CD14-positive monocyte (primary cell): Measurements from ENCODE around the gene FAM120A. TPM values are rescaled to one million over a fixed set of nuclear protein-coding genes. Genes with fewer than 3 reads are reported as not detected.
A peak's percentile ranks its signal among the peaks of the same experiment; 100 is the strongest.

ENCODE experiments used
- DNase-seq, 3 donors: peaks; one replicate each; pipeline ENCODE4 v3.0.0-alpha.2; 2011 to 2022
- H2AFZ ChIP-seq: 2 replicates; pipeline ENCODE4 v1.6.0; 2012; ENCODE audit warnings: mild to moderate bottlenecking, low read depth, low read length, inconsistent platforms; ENCODE audit not compliant: insufficient read depth, poor library complexity, severe bottlenecking
- H3K27ac ChIP-seq, 2 donors: 1 replicate in 1 of 2; 2 replicates in 1 of 2; pipeline ENCODE4 v1.5.1; 2012 to 2013; ENCODE audit warnings: low read length in 2 of 2, control low read depth in 1 of 2, inconsistent platforms in 1 of 2, low read depth in 1 of 2, mild to moderate bottlenecking in 1 of 2
- H3K27me3 ChIP-seq, 2 donors: one replicate each; pipeline versions ENCODE4 v1.6.0 to v1.6.1; 2011 to 2013; ENCODE audit warnings: low read length in 2 of 2; ENCODE audit not compliant: control insufficient read depth in 2 of 2, insufficient read depth in 2 of 2
- H3K36me3 ChIP-seq, 2 donors: replicated peaks in 1 of 2; 1 replicate in 1 of 2; 2 replicates in 1 of 2; pipeline versions ENCODE4 v1.5.1 to v1.6.1; 2012 to 2013; ENCODE audit warnings: low read length in 2 of 2, control low read depth in 1 of 2, inconsistent platforms in 1 of 2, mild to moderate bottlenecking in 1 of 2; ENCODE audit not compliant: insufficient read depth in 2 of 2, control insufficient read depth in 1 of 2
- H3K4me1 ChIP-seq, 2 donors: 1 replicate in 1 of 2; 2 replicates in 1 of 2; pipeline versions ENCODE4 v1.5.1 to v1.6.1; 2012 to 2013; ENCODE audit warnings: low read length in 2 of 2, control low read depth in 1 of 2, inconsistent platforms in 1 of 2, mild to moderate bottlenecking in 1 of 2, moderate library complexity in 1 of 2; ENCODE audit not compliant: insufficient read depth in 2 of 2, control insufficient read depth in 1 of 2
- H3K4me2 ChIP-seq: replicated peaks from 2 replicates; pipeline ENCODE3; 2012; ENCODE audit warnings: low read length, moderate library complexity, mild to moderate bottlenecking; ENCODE audit not compliant: poor library complexity, severe bottlenecking; ENCODE audit errors: extremely low read depth
- H3K4me3 ChIP-seq, 3 experiments: fragments of 200-600 bp in 1 of 3; sonication (generic) in 1 of 3; replicated peaks in 1 of 3; 1 replicate in 2 of 3; 2 replicates in 1 of 3; pipeline ENCODE4 v1.5.1; 2011 to 2013; ENCODE audit warnings: low read length in 3 of 3, mild to moderate bottlenecking in 3 of 3, control low read depth in 2 of 3, low read depth in 2 of 3, inconsistent platforms in 1 of 3, moderate library complexity in 1 of 3
- H3K79me2 ChIP-seq: 2 replicates; pipeline ENCODE4 v1.6.0; 2012; ENCODE audit warnings: mild to moderate bottlenecking, control low read depth, inconsistent platforms, low read length, moderate library complexity; ENCODE audit not compliant: insufficient read depth
- H3K9ac ChIP-seq: 2 replicates; pipeline ENCODE4 v1.6.0; 2017; ENCODE audit warnings: low read length, mild to moderate bottlenecking; ENCODE audit not compliant: insufficient read depth, poor library complexity, severe bottlenecking
- H3K9me3 ChIP-seq, 2 donors: replicated peaks in 1 of 2; 1 replicate in 1 of 2; 2 replicates in 1 of 2; pipeline versions ENCODE4 v1.5.1 to v1.6.1; 2012 to 2013; ENCODE audit warnings: low read length in 2 of 2, control low read depth in 1 of 2; ENCODE audit not compliant: control insufficient read depth in 1 of 2, insufficient read depth in 1 of 2
- H4K20me1 ChIP-seq: 2 replicates; pipeline ENCODE4 v1.6.0; 2012; ENCODE audit warnings: mild to moderate bottlenecking, low read length, control low read depth, moderate library complexity; ENCODE audit not compliant: insufficient read depth
- H3K27ac Mint-ChIP-seq, 7 donors: one replicate each; pipeline ENCODE4 v1.8.0; 2020; ENCODE audit warnings: mild to moderate bottlenecking in 7 of 7, mixed read lengths in 7 of 7, moderate library complexity in 6 of 7, inconsistent platforms in 2 of 7
- H3K27me3 Mint-ChIP-seq, 3 donors: one replicate each; pipeline ENCODE4 v1.8.0; 2021 to 2022; ENCODE audit warnings: low read depth in 3 of 3, mild to moderate bottlenecking in 3 of 3, mixed read lengths in 3 of 3, moderate library complexity in 3 of 3, inconsistent platforms in 1 of 3
- H3K36me3 Mint-ChIP-seq, 2 donors: one replicate each; pipeline ENCODE4 v1.8.0; 2020; ENCODE audit warnings: mixed read lengths in 2 of 2, inconsistent platforms in 1 of 2, mild to moderate bottlenecking in 1 of 2
- H3K4me1 Mint-ChIP-seq: one replicate; pipeline ENCODE4 v1.8.0; 2020; ENCODE audit warnings: mild to moderate bottlenecking, mixed read lengths
- H3K4me3 Mint-ChIP-seq, 2 donors: one replicate each; pipeline ENCODE4 v1.8.0; 2020; ENCODE audit warnings: mild to moderate bottlenecking in 2 of 2, mixed read lengths in 2 of 2, moderate library complexity in 1 of 2
- H3K9me3 Mint-ChIP-seq, 7 donors: one replicate each; pipeline ENCODE4 v1.8.0; 2020 to 2022; ENCODE audit warnings: mixed read lengths in 7 of 7, mild to moderate bottlenecking in 6 of 7, moderate library complexity in 6 of 7, inconsistent platforms in 2 of 7
- WGBS: methylation state at CpG from one replicate; pipeline ENCODE4 v1.1.5; 2013; ENCODE audit warnings: missing lambda C conversion rate; ENCODE audit not compliant: insufficient coverage; 5-methylcytosine and 5-hydroxymethylcytosine counted together
- intact Hi-C, 2 donors: fragments of 100-400 bp; cut with micrococcal nuclease; formaldehyde crosslinking; loops; one replicate each; pipeline versions ENCODE4 v1.15.0 to v1.15.1; 2023
- polyA plus RNA-seq, 3 donors: library from polyadenylated mRNA; depleted of rRNA in 1 of 3; unstranded in 2 of 3; stranded (reverse) in 1 of 3; fragments of 300-500 nt in 2 of 3; fragments of >200 nt in 1 of 3; fragmentation: Illumina TruSeq in 2 of 3; gene quantifications; 1 replicate in 2 of 3; 2 replicates in 1 of 3; pipeline ENCODE4 v1.2.3, GENCODE V29; 2012 to 2021
- TF ChIP-seq, protein P1 (sequence below): fragments of 200-600 bp; IDR thresholded peaks from one replicate; pipeline ENCODE4 v1.8.0; 2022; ENCODE audit warnings: antibody characterized with exemption, mild to moderate bottlenecking

FAM120A gene
- polyA plus RNA-seq, 3 donors: 10.4 to 76.6 (median 12.7) TPM

DNA sequence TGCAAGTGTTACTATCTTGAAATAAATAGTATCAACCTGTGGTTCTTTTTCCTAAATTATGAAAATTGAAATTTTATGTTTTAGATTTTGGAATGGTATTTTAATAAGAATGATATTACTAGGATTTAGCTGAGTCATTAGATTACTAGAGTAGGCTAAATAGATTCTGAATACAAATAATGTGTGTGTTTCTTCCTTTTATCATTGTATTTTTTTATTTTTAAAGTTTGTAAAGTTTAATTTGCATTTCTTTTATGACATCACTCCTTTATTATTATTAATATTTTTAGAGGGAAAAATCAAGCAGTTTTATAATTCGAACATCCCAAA, 9.9 kb downstream of the FAM120A start:
- DNase-seq: no peak
- Mint-ChIP-seq H3K4me1 (peaks cover 85% of the 10 kb centered on the region), H3K36me3 (peaks cover 16 to 19% of the 10 kb centered on the region in 2 donors), H3K9me3 (no peaks in the 10 kb centered on the region), H3K4me3 (no peak overlapping the region), H3K27me3 (no peaks in the 10 kb centered on the region), H3K27ac (no peak overlapping the region)
- no CpG with 5 or more reads among the region's 1 CpG for WGBS
- no peak overlapping the region for H3K4me3 ChIP-seq
- no peak overlapping the region for H2AFZ ChIP-seq
- TF ChIP-seq, protein P1, sequence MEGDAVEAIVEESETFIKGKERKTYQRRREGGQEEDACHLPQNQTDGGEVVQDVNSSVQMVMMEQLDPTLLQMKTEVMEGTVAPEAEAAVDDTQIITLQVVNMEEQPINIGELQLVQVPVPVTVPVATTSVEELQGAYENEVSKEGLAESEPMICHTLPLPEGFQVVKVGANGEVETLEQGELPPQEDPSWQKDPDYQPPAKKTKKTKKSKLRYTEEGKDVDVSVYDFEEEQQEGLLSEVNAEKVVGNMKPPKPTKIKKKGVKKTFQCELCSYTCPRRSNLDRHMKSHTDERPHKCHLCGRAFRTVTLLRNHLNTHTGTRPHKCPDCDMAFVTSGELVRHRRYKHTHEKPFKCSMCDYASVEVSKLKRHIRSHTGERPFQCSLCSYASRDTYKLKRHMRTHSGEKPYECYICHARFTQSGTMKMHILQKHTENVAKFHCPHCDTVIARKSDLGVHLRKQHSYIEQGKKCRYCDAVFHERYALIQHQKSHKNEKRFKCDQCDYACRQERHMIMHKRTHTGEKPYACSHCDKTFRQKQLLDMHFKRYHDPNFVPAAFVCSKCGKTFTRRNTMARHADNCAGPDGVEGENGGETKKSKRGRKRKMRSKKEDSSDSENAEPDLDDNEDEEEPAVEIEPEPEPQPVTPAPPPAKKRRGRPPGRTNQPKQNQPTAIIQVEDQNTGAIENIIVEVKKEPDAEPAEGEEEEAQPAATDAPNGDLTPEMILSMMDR: no peak
- H3K79me2 ChIP-seq: peaks cover 100% of the 10 kb centered on the region
- H3K36me3 ChIP-seq: no peaks in the 10 kb centered on the region
- H3K9ac ChIP-seq: no peak overlapping the region
- no peaks in the 10 kb centered on the region for H3K27me3 ChIP-seq
- H3K27ac ChIP-seq: peak overlapping the region in 1 of 2 donors; percentile 55
- H3K9me3 ChIP-seq: no peaks in the 10 kb centered on the region
- intact Hi-C loops: no loop called here
- H3K4me1 ChIP-seq: peaks cover 63 to 90% of the 10 kb centered on the region in 2 donors
- peaks cover 56% of the 10 kb centered on the region for H4K20me1 ChIP-seq
- no peak overlapping the region for H3K4me2 ChIP-seq

DNA sequence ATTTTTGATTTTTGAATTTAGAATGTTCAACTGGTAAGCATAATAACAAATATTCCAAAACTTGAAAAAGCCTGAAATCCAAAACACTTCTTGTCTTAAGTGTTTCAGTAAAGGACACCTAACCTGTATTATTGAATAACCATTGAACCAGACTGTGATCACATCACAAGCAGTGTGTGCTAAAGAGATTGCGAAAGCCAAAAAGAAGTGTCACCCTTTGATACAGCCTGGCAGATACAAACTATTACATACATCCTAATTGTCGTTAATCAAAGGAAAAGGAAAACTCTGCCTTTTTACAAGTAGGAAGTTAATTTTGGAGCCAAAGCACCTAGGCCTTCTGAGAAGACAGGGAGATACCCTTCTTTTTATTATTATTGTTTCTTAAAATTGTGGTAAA, 10.3 kb downstream of the FAM120A start:
- intact Hi-C loops: no loop called here
- Histone ChIP-seq H3K4me2 (no peak overlapping the region), H3K4me3 (no peak overlapping the region), H3K27me3 (no peaks in the 10 kb centered on the region), H3K4me1 (peaks cover 61 to 90% of the 10 kb centered on the region in 2 donors), H3K79me2 (peaks cover 100% of the 10 kb centered on the region), H3K9ac (no peak overlapping the region), H4K20me1 (peaks cover 56% of the 10 kb centered on the region), H3K9me3 (no peaks in the 10 kb centered on the region), H2AFZ (no peak overlapping the region), H3K36me3 (no peaks in the 10 kb centered on the region), H3K27ac (peak overlapping the region in 1 of 2 donors; percentile 64)
- H3K36me3 Mint-ChIP-seq: peaks cover 16 to 23% of the 10 kb centered on the region in 2 donors
- peak in 2 of 3 donors; percentile 36 to 53 for DNase-seq
- no peaks in the 10 kb centered on the region for H3K9me3 Mint-ChIP-seq
- peaks cover 85% of the 10 kb centered on the region for H3K4me1 Mint-ChIP-seq
- TF ChIP-seq, protein P1: no peak
- no peak overlapping the region for H3K4me3 Mint-ChIP-seq
- no CpG with 5 or more reads among the region's 2 CpGs for WGBS
- peak overlapping the region in 3 of 7 donors; percentile 15 to 72 (median 16) for H3K27ac Mint-ChIP-seq
- no peaks in the 10 kb centered on the region for H3K27me3 Mint-ChIP-seq
